DMS114 treated with DMSO at 0.1 percent for 48 hours (cell line): ENCODE results near the gene PIK3CB.
A peak's percentile ranks its signal among the peaks of the same experiment; 100 is the strongest.
"Not testable (repeated sequence)": the region's sequence is repeated elsewhere in the genome, so short reads cannot be mapped to it uniquely, and the experiment has no call there.

ENCODE experiments used
- DNase-seq: peaks from one replicate; lab custom pipeline; 2025; ENCODE audit not compliant: unreplicated experiment; lab: John Stamatoyannopoulos, UW

Gene PIK3CB

DNA sequence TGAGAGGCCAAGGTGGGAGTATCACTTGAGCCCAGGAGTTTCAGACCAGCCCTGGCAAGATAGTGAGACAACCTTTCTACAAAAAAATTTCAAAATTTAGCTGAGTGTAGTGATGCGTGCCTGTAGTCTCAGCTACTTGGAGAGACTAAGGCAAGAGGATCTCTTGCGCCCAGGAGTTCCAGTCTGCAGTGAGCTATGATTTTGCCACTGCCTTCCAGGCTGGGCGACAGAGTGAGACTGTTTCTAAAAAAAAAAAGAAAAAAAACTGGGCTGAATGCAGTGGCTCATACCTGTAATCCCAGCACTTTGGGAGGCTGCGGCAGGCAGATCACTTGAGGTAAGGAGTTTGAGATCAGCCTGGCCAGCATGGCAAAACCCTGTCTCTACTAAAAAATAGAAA is 14.0 kb upstream of the PIK3CB start:
- no peak for DNase-seq

DNA sequence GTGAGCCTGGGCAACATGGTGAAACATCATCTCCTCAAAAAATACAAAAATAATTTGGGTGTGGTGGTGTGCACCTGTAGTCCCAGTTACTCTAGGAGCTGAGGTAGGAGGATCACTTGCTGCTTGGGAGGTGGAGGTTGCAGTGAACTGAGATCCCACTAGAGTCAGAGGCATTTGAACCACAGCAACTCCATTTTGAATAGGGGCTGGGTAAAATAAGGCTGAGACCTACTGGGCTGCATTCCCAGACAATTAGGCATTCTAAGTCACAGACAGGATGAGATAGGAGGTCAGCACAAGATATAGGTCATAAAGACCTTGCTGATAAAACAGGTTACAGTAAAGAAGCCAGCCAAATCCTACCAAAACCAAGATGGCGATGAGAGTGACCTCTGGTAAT is 12.1 kb upstream of the PIK3CB start:
- not testable (repeated sequence) for DNase-seq

GRCh38 chr3:138846262-138846791 is 11.6 kb upstream of the PIK3CB start:
- no peak for DNase-seq

DNA sequence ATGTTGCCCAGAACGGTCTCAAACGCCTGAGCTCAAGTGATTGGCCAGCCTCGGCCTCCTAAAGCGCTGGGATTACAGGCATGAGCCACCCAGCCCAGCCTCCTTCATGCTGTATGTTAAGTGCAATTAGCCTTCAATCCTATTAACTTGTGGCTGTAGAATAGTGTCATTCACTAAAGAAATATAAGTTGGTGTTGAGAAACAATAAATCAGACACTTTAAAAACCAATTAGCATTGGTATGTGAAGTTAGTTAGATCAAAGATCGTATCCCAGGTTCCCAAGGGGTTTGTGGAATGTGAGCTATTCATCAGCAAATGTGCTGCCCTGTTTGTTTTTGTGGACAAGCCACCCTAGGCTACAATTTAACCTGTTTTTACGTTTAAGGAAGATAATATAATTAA is 11.0 kb upstream of the PIK3CB start:
- no peak for DNase-seq

DNA sequence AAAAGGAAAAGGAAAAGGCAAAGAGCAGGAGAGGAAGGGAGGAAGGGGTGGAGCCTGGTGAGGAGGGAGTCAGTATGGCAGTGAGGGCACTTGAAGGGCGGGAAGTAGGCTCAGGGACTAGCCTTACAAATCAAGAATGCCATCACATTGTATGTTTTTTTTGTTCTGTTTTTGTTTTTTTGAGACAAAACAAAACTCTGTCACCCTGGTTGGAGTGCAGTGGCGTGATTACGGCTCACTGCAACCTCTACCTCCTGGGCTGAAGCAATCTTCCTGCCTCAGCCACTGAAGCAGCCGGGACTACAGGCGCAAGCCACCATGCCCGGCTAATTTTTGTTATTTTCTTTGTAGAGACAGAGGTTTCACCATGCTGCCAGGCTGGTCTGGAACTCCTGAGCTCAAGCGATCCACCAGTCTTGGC is 10.5 kb upstream of the PIK3CB start:
- no peak for DNase-seq

DNA sequence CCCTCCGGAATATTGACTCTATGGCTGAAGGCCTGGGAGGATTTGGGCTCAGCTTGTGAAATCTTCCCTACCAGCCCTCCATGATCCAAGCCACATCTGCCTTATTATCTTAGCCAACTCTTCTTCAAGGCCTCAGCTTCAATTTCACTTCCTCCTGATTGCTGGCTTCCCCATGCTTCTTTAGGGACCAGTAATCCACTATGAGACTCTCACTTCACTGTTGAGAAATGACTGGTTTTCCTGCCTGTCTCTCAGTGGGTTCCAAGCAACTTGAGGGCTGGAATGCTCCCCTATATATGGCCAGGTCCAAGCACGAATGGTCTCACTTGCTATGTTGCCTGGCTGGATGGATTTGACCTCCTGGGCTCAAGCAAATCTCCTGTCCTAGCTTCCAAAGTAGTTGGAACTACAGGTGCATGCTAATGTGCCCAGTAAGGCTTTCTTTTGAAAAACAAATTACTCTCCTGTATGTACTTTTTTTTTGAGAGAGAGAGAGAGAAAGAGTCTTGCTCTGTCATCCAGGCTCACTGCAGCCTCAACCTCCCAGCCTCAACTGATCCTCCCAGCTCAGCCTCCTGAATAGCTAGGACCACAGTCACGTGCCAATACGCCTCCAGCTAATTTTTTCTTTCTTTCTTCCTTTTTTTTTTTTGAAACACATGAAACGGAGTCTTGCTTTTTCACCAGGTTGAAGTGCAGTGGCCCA is 7.9 kb upstream of the PIK3CB start:
- DNase-seq = no peak

- DNase-seq = not testable (repeated sequence)
Observed at GRCh38 chr3:138838385-138838784, 3.7 kb upstream of the PIK3CB start.

DNA sequence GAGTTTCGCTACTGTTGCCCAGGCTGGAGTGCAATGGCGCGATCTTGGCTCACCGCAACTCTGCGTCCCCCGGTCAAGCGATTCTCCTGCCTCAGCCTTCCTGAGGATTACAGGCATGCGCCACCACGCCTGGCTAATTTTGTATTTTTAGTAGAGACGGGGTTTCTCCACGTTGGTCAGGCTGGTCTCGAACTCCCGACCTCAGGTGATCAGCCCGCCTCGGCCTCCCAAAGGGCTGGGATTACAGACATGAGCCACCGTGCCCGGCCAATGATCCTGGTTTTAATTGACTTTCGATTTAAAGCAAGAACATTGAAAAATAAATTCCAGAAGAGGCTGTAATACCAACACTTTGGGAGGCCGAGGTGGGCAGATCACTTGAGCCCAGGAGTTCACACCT is 1.1 kb upstream of the PIK3CB start:
- DNase-seq = not testable (repeated sequence)

- no peak for DNase-seq
Observed at GRCh38 chr3:138835397-138835757, 649 bp upstream of the PIK3CB start.

GRCh38 chr3:138833899-138834595 is 681 bp downstream of the PIK3CB start:
- DNase-seq = peak; percentile 58

DNA sequence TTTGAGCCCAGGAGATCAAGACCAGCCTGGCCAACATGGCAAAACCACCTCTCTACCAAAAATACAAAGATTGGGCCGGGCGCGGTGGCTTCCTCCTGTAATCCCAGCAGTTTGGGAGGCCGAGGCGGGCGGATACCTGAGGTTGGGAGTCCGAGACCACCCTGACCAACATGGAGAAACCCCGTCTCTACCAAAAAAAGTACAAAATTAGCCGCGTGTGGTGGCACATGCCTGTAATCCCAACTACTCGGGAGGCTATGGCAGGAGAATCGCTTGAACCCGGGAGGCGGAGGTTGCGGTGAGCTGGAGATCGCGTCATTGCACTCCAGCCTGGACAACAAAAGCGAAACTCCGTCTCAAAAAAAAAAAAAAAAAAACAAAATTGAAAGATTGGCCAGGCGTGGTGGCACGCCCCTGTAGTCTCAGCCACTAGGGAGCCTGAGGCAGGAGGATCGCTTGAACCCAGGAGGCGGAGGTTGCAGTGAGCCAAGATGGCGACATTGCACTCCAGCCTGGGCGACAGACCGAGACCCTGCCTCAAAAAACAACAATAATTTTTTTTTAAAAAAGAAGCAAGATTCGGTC is 2.2 kb downstream of the PIK3CB start:
- DNase-seq = peak; percentile 67

GRCh38 chr3:138829886-138830510 is 4.7 kb downstream of the PIK3CB start:
- DNase-seq = no peak

DNA sequence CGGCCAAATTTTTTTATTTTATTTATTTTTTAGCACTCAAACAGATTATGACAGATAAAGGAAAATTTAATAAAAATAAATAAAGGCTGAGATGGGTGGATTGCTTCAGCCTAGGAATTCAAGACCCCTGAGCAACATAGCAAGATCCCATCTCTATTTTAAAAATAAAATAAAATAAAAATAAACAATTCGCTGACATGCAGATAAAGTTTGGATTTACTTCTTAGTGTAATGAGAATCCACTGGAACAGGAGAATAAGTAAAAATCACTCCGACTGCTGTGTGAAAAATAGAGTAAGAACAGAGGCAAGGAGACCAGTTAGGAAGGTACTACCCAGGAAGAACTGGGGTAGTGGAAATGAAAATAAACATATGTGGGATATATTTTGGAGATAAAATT is 5.6 kb downstream of the PIK3CB start:
- no peak for DNase-seq

DNA sequence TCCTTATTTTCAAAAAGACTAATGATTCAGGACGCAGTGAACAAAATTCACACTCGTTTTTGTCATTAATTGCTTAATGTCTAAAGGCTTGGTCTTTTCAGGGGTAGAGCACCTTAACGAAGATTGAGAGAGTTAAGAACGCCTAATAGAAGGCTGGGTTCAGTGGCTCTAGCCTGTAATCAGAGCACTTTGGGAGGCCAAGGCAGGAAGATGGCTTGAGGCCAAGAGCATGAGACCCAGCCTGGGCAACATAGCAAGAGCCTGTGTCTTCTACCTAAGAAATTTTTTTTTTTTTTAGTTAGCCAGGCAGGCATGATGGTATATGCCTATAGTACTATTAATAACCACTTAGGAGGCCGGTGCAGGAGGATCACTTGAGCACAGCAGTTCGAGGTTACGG is 7.5 kb downstream of the PIK3CB start:
- DNase-seq = no peak

DNA sequence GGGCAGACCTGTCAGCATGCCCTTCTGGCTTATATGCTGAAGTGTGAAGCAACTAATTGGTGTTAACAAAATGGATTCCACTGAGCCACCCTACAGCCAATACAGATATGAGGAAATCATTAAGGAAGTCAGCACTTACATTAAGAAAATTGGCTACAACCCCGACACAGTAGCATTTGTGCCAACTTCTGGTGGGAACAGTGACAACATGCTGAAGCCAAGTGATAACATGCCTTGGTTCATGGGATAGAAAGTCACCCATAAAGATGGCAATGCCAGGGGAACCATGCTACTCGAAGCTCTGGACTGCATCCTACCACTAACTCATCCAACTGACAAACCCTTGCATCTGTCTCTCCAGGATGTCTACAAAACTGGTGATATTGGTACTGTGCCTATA is 9.4 kb downstream of the PIK3CB start:
- DNase-seq = no peak

DNA sequence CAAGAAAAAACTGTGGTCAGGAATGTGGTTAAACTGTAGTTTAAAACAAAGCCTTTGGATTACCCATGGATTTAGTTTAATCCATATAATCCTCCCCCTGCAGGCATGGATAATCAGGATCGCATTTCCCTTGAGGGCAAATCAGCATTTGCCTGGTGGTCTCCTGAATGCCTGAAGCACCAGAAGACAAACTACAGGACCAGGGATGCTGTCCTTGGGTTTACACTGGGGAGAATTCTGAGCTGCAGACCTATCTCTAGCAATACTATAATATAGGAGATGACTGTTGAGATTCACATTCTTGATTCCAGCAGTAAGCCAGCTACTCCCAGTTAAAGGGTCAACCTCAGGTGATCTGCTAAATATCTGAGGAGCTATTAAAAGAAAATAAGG is 10.6 kb downstream of the PIK3CB start:
- DNase-seq = no peak

DNA sequence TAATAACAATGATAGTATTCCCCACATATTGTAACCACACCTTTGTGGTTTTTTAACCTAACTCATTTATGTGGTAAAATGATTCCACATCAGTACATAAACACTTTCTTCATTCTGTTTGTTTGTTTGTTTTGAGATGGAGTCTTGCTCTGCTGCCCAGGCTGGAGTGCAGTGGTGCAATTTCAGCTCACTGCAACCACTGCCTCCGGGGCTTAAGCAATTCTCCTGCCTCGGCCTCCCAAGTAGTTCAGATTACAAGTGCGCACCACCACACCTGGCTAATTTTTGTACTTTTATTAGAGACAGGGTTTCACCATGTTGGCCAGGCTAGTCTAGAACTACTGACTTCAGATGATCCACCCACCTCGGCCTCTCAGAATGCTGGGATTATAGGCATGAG is 14.3 kb downstream of the PIK3CB start:
- DNase-seq = not testable (repeated sequence)

GRCh38 chr3:138818185-138818860 is 16.4 kb downstream of the PIK3CB start:
- no peak for DNase-seq

DNA sequence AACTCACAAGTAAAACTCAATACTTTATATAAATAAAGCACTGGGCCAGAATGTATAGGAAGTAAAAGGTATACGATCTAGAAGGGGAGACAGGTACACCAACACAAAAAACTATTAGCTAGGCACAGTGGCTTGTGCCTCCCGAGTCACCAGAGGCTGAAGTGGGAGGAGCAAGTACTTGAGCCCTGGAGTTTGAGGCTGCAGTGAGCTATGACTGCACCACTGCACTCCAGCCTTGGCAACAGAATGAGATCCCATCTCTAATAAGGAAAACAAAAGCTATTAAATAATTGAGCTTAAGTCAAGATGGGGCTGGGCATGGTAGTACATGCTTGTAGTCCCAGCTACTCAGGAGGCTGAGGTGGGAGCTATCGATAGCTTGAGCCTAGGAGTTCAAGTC is 17.0 kb downstream of the PIK3CB start:
- no peak for DNase-seq

DNA sequence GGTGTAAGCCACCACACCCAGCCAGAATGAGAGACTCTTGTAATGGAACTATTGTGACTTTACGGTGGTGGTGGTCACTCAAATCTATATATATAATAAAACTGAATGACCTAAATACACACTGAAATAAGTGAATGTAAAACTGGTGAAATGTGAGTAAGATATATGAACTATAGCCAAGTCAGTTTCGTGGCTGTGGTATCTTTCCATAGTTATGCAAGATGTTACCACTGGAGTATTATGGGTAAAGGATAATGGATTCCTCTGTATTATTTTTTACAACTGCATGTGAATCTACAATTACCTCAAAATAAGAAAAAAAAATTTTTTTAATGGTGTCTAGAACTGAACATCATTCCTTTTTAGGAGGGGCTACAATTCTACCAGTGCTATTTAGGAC is 21.9 kb downstream of the PIK3CB start:
- no peak for DNase-seq
